Neural cell (in vitro differentiated cells): ENCODE results near the gene TJP1. TPM values are rescaled to one million over a fixed set of nuclear protein-coding genes. Genes with fewer than 3 reads are reported as not detected.

Experiments used
- H2AFZ ChIP-seq: fragments of 200-600, 300-800 bp; sonication (generic), shearing (Covaris generic); 2 replicates; pipeline ENCODE4 v1.6.0; 2014; ENCODE audit warnings: low read depth, mild to moderate bottlenecking, antibody characterized with exemption, low read length, moderate library complexity
- H3F3A ChIP-seq: fragments of 200-600 bp; shearing (Covaris generic); 2 replicates; pipeline ENCODE4 v1.6.1; 2016; ENCODE audit warnings: mild to moderate bottlenecking, moderate library complexity, mixed read lengths, antibody characterized with exemption, low read length; ENCODE audit not compliant: insufficient read depth, poor library complexity, severe bottlenecking
- H3K27ac ChIP-seq: fragments of 200-600, 300-800 bp; sonication (generic), shearing (Covaris generic); 2 replicates; pipeline ENCODE4 v1.5.1; 2014; ENCODE audit warnings: mild to moderate bottlenecking, low read length, moderate library complexity
- H3K27me3 ChIP-seq: fragments of 300-800, 200-600 bp; sonication (generic), shearing (Covaris generic); 2 replicates; pipeline ENCODE4 v1.6.0; 2014; ENCODE audit warnings: mild to moderate bottlenecking, low read depth, low read length, moderate library complexity; ENCODE audit not compliant: insufficient read depth
- H3K36me3 ChIP-seq: fragments of 300-800, 200-600 bp; sonication (generic), shearing (Covaris generic); 2 replicates; pipeline ENCODE4 v1.5.1; 2014; ENCODE audit warnings: mild to moderate bottlenecking, antibody characterized with exemption, low read length, moderate library complexity; ENCODE audit not compliant: insufficient read depth
- H3K4me2 ChIP-seq: fragments of 300-800, 200-600 bp; sonication (generic), shearing (Covaris generic); 2 replicates; pipeline ENCODE4 v1.6.0; 2014; ENCODE audit warnings: mild to moderate bottlenecking, low read length
- H3K4me3 ChIP-seq: fragments of 300-800, 200-600 bp; sonication (generic), shearing (Covaris generic); 2 replicates; pipeline ENCODE4 v1.5.1; 2014; ENCODE audit warnings: mild to moderate bottlenecking, low read length, moderate library complexity
- H3K79me2 ChIP-seq: fragments of 200-600 bp; shearing (Covaris generic); replicated peaks from 2 replicates; pipeline ENCODE4 v1.6.0; 2014; ENCODE audit warnings: mild to moderate bottlenecking, low read length, moderate library complexity; ENCODE audit not compliant: insufficient read depth
- H3K9ac ChIP-seq: fragments of 300-800, 200-600 bp; sonication (generic), shearing (Covaris generic); 2 replicates; pipeline ENCODE4 v1.6.1; 2016; ENCODE audit warnings: mild to moderate bottlenecking, low read length, mixed read lengths
- H3K9me2 ChIP-seq: fragments of 200-600 bp; shearing (Covaris generic); 2 replicates; pipeline ENCODE4 v1.6.1; 2016; ENCODE audit warnings: mild to moderate bottlenecking, low read length, mixed read lengths; ENCODE audit not compliant: insufficient read depth
- H3K9me3 ChIP-seq: fragments of 200-600, 300-800 bp; sonication (generic), shearing (Covaris generic); 2 replicates; pipeline ENCODE4 v1.6.1; 2016; ENCODE audit warnings: mild to moderate bottlenecking, mixed run types, low read length, moderate library complexity, mixed read lengths
- H4K20me1 ChIP-seq: fragments of 200-600 bp; shearing (Covaris generic); 2 replicates; pipeline ENCODE4 v1.6.1; 2016; ENCODE audit warnings: mild to moderate bottlenecking, mixed run types; ENCODE audit not compliant: insufficient read depth
- EP300 ChIP-seq: fragments of 450-650 bp; conservative IDR thresholded peaks from 2 replicates; pipeline ENCODE4 v1.6.1; 2014; ENCODE audit warnings: antibody characterized with exemption, mild to moderate bottlenecking, moderate library complexity; ENCODE audit not compliant: poor library complexity, severe bottlenecking
- EZH2 ChIP-seq: fragments of 200-600, 300-800 bp; shearing (Covaris generic), sonication (generic); IDR thresholded peaks from 2 replicates; pipeline ENCODE4 v1.6.1; 2014; ENCODE audit warnings: antibody characterized with exemption, low read length, borderline replicate concordance, mild to moderate bottlenecking; ENCODE audit not compliant: insufficient read depth, poor library complexity, severe bottlenecking
- MXI1 ChIP-seq: fragments of 450-650 bp; conservative IDR thresholded peaks from 2 replicates; pipeline ENCODE4 v1.6.1; 2014; ENCODE audit warnings: antibody characterized with exemption, mild to moderate bottlenecking; ENCODE audit not compliant: poor library complexity, severe bottlenecking
- POLR2AphosphoS5 ChIP-seq: IDR thresholded peaks from 2 replicates; pipeline ENCODE4 v1.6.1; 2012
- RAD21 ChIP-seq: fragments of 450-650 bp; conservative IDR thresholded peaks from 2 replicates; pipeline ENCODE4 v1.6.1; 2014; ENCODE audit warnings: antibody characterized with exemption, mild to moderate bottlenecking, moderate library complexity
- SMC3 ChIP-seq: fragments of 450-650 bp; conservative IDR thresholded peaks from 2 replicates; pipeline ENCODE4 v1.6.1; 2014; ENCODE audit warnings: antibody characterized with exemption, mild to moderate bottlenecking, moderate library complexity; ENCODE audit not compliant: poor library complexity
- TAF1 ChIP-seq: IDR thresholded peaks from 2 replicates; pipeline ENCODE4 v1.6.1; 2012; ENCODE audit warnings: low read depth
- polyA plus RNA-seq: library from polyadenylated mRNA; depleted of rRNA; stranded (reverse); fragments of >200 nt; gene quantifications from 2 replicates; pipeline ENCODE4 v1.2.3, GENCODE V29; 2014
- TF ChIP-seq, protein P1 (sequence below): IDR thresholded peaks from 2 replicates; pipeline ENCODE4 v1.6.1; 2012; ENCODE audit warnings: borderline replicate concordance
- TF ChIP-seq, protein P2 (sequence below): fragments of 450-650 bp; IDR thresholded peaks from 2 replicates; pipeline ENCODE4 v1.5.1; 2014; ENCODE audit warnings: antibody characterized with exemption, mild to moderate bottlenecking, moderate library complexity; ENCODE audit not compliant: poor library complexity, severe bottlenecking

Gene TJP1
- polyA plus RNA-seq, 1 donor from 2014 or later, result 6.2 TPM

DNA sequence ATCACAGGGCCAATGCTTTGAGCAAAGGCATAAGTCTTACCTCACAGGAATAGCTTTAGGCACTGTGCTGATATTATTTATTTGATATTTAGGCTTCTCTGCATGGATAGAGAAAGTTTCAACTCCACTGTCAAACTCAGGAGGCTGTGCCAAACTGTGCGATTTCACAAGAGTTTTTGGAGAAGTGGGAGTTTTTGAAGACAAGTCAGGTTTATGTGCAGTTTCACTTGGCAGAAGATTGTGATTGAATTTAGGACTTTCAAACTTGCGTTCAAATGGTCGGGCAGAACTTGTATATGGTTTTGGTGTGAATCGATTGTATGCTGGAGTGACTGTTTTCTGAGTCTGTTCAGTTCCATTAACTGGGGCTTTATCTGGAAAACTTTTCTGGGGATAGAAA lies 113.7 kb downstream of the TJP1 start:
- Histone ChIP-seq H3K9me3 (no peaks in the 10 kb centered on the region), H3K27ac (no peak overlapping the region), H4K20me1 (no peaks in the 10 kb centered on the region), H3K36me3 (no peaks in the 10 kb centered on the region), H2AFZ (no peak overlapping the region), H3F3A (no peaks in the 10 kb centered on the region), H3K4me2 (no peak overlapping the region), H3K79me2 (no peaks in the 10 kb centered on the region), H3K9me2 (no peaks in the 10 kb centered on the region), H3K9ac (no peak overlapping the region), H3K4me3 (no peak overlapping the region), H3K27me3 (no peaks in the 10 kb centered on the region)
- TF ChIP-seq, protein P1, sequence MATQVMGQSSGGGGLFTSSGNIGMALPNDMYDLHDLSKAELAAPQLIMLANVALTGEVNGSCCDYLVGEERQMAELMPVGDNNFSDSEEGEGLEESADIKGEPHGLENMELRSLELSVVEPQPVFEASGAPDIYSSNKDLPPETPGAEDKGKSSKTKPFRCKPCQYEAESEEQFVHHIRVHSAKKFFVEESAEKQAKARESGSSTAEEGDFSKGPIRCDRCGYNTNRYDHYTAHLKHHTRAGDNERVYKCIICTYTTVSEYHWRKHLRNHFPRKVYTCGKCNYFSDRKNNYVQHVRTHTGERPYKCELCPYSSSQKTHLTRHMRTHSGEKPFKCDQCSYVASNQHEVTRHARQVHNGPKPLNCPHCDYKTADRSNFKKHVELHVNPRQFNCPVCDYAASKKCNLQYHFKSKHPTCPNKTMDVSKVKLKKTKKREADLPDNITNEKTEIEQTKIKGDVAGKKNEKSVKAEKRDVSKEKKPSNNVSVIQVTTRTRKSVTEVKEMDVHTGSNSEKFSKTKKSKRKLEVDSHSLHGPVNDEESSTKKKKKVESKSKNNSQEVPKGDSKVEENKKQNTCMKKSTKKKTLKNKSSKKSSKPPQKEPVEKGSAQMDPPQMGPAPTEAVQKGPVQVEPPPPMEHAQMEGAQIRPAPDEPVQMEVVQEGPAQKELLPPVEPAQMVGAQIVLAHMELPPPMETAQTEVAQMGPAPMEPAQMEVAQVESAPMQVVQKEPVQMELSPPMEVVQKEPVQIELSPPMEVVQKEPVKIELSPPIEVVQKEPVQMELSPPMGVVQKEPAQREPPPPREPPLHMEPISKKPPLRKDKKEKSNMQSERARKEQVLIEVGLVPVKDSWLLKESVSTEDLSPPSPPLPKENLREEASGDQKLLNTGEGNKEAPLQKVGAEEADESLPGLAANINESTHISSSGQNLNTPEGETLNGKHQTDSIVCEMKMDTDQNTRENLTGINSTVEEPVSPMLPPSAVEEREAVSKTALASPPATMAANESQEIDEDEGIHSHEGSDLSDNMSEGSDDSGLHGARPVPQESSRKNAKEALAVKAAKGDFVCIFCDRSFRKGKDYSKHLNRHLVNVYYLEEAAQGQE, result no peak
- TF ChIP-seq, protein P2, sequence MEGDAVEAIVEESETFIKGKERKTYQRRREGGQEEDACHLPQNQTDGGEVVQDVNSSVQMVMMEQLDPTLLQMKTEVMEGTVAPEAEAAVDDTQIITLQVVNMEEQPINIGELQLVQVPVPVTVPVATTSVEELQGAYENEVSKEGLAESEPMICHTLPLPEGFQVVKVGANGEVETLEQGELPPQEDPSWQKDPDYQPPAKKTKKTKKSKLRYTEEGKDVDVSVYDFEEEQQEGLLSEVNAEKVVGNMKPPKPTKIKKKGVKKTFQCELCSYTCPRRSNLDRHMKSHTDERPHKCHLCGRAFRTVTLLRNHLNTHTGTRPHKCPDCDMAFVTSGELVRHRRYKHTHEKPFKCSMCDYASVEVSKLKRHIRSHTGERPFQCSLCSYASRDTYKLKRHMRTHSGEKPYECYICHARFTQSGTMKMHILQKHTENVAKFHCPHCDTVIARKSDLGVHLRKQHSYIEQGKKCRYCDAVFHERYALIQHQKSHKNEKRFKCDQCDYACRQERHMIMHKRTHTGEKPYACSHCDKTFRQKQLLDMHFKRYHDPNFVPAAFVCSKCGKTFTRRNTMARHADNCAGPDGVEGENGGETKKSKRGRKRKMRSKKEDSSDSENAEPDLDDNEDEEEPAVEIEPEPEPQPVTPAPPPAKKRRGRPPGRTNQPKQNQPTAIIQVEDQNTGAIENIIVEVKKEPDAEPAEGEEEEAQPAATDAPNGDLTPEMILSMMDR, result no peak
- no peak for TF ChIP-seq EZH2
- no peak for TF ChIP-seq POLR2AphosphoS5
- no peak for TF ChIP-seq TAF1
- TF ChIP-seq EP300, result no peak
- TF ChIP-seq SMC3, result no peak
- no peak for TF ChIP-seq RAD21
- no peak for TF ChIP-seq MXI1

DNA sequence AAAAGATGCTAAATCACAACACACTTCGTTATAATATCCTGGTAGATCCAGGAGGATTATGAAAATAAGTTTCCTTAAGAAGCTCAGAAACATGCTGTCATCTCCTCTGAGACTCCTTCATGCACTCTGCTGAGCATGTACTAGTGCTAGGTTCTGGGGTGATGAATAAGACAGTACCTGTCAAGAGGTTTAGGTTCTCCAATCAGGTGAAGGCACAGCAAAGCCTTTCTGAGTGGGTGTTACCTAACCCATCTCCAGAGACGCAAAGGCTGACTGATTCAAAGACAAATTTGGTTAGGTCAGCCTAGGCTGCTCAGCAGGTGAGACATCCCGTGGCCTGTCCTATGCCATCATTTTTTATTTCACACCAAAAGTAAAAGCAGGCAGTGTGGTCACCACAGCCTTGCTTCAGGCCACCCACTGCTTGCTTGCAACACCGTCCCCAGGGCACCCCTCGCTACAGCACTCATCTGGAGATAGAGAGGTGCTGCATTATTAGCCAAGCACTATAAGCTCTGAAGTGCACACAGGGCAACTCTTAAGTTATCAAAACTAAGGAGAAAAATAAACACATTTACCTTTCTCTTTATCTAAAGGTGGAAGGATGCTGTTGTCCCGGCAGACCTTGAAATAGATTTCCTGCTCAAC lies 117.2 kb downstream of the TJP1 start:
- Histone ChIP-seq H3K27ac (no peak overlapping the region), H3K36me3 (no peaks in the 10 kb centered on the region)

More for the DNA sequence above, 117.2 kb downstream of the TJP1 start:
- Histone ChIP-seq H3K4me3 (no peak overlapping the region), H3K27me3 (no peaks in the 10 kb centered on the region), H2AFZ (no peak overlapping the region), H4K20me1 (no peaks in the 10 kb centered on the region), H3F3A (no peaks in the 10 kb centered on the region), H3K9ac (no peak overlapping the region), H3K9me3 (no peaks in the 10 kb centered on the region), H3K79me2 (no peaks in the 10 kb centered on the region), H3K4me2 (no peak overlapping the region), H3K9me2 (no peaks in the 10 kb centered on the region)
- TF ChIP-seq SMC3, result no peak
- no peak for TF ChIP-seq RAD21
- no peak for TF ChIP-seq EZH2
- TF ChIP-seq, protein P1, result no peak
- no peak for TF ChIP-seq MXI1
- TF ChIP-seq, protein P2, result no peak
- TF ChIP-seq TAF1, result no peak
- TF ChIP-seq POLR2AphosphoS5, result no peak
- no peak for TF ChIP-seq EP300
